ENCODE measurements around the gene CPO. TPM values are rescaled to one million over a fixed set of nuclear protein-coding genes. Genes with fewer than 3 reads are reported as not detected.

The CPO gene
- total RNA-seq, 2 donors from 2014 or later, result not detected

DNA sequence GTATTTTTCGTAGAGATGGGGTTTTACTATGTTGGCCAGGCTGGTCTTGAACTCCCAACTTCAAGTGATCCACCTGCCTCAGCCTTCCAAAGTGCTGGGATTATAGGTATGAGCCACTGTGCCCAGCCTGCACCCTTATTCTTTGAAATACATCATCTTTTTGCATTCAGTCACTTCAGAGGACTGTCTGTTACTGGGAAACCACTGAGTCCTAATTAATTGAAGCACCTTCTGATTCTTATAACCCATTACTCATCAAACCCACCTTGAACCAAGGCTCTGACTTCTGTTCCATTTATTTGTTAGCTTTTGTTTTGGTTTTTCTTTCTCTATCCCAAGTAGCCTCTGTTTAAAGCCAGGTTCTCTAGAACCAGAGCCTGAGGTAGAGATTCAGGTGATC, 49.6 kb downstream of the CPO start:
- ATAC-seq (no peak), DNase-seq (no peak)
- WGBS, 2 donors, result 43 to 53% methylated on average over 1 of the region's 1 CpG
- Histone ChIP-seq H3K4me3 (no peak overlapping the region), H3K27ac (no peak overlapping the region), H3K27me3 (no peaks in the 10 kb centered on the region), H3K9me3 (no peaks in the 10 kb centered on the region), H3K36me3 (replicated peaks in 1 of 2; ENCODE audit: insufficient read depth in 1 of 2, low read depth in 2 of 2) (no peaks in the 10 kb centered on the region), H3K4me1 (no peaks in the 10 kb centered on the region)
- no peak for TF ChIP-seq POLR2A (IDR thresholded peaks at IDR 0.05)
- TF ChIP-seq, protein P1, sequence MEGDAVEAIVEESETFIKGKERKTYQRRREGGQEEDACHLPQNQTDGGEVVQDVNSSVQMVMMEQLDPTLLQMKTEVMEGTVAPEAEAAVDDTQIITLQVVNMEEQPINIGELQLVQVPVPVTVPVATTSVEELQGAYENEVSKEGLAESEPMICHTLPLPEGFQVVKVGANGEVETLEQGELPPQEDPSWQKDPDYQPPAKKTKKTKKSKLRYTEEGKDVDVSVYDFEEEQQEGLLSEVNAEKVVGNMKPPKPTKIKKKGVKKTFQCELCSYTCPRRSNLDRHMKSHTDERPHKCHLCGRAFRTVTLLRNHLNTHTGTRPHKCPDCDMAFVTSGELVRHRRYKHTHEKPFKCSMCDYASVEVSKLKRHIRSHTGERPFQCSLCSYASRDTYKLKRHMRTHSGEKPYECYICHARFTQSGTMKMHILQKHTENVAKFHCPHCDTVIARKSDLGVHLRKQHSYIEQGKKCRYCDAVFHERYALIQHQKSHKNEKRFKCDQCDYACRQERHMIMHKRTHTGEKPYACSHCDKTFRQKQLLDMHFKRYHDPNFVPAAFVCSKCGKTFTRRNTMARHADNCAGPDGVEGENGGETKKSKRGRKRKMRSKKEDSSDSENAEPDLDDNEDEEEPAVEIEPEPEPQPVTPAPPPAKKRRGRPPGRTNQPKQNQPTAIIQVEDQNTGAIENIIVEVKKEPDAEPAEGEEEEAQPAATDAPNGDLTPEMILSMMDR (IDR thresholded peaks at IDR 0.05), result no peak
- intact Hi-C loops (cut with DNase I), result no loop called here

GRCh38 chr2:206989311-206989710, 50.0 kb downstream of the CPO start:
- no peaks in the 10 kb centered on the region for H3K27me3 ChIP-seq
- intact Hi-C loops (cut with DNase I), result no loop called here
- no peaks in the 10 kb centered on the region for H3K36me3 ChIP-seq (replicated peaks in 1 of 2; ENCODE audit: insufficient read depth in 1 of 2, low read depth in 2 of 2)
- TF ChIP-seq, protein P1 (IDR thresholded peaks at IDR 0.05), result peak; percentile 51 to 68 (median 63)
- no peak for TF ChIP-seq POLR2A (IDR thresholded peaks at IDR 0.05)
- H3K4me3 ChIP-seq, result no peak overlapping the region
- WGBS, 2 donors, result 17 to 26% methylated on average over 6 of the region's 6 CpGs
- no peaks in the 10 kb centered on the region for H3K4me1 ChIP-seq
- peak; percentile 20 to 43 (median 35) for DNase-seq
- ATAC-seq, result peak; percentile 71
- no peak overlapping the region for H3K27ac ChIP-seq
- H3K9me3 ChIP-seq, result no peaks in the 10 kb centered on the region

DNA sequence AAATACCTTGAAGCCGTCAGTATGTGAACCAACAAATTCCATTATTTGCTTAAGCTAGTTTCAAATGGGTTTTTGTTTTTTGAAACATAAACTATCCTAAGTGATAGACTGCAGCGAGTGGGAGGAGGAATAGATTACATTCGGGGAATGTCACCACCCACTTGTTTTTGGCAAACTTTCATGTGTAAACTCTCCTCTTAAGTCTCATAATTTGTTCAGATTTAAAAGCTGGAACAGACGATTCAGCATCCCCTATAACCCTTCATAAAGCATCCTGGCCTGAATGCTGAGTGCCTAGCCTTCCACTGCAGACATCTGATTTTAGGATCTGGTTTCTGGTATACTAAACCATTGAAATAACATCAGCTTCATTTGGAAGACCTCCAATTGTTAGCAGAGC, 51.0 kb downstream of the CPO start:
- no peak overlapping the region for H3K4me3 ChIP-seq
- no peaks in the 10 kb centered on the region for H3K27me3 ChIP-seq
- ATAC-seq, result no peak
- no peak for DNase-seq
- intact Hi-C loops (cut with DNase I), result no loop called here
- no peaks in the 10 kb centered on the region for H3K36me3 ChIP-seq (replicated peaks in 1 of 2; ENCODE audit: insufficient read depth in 1 of 2, low read depth in 2 of 2)
- TF ChIP-seq, protein P1 (IDR thresholded peaks at IDR 0.05), result no peak
- no peak for TF ChIP-seq POLR2A (IDR thresholded peaks at IDR 0.05)
- WGBS, 2 donors, result 42 to 46% methylated on average over 4 of the region's 4 CpGs
- no peaks in the 10 kb centered on the region for H3K9me3 ChIP-seq
- H3K27ac ChIP-seq, result no peak overlapping the region
- H3K4me1 ChIP-seq, result no peaks in the 10 kb centered on the region

DNA sequence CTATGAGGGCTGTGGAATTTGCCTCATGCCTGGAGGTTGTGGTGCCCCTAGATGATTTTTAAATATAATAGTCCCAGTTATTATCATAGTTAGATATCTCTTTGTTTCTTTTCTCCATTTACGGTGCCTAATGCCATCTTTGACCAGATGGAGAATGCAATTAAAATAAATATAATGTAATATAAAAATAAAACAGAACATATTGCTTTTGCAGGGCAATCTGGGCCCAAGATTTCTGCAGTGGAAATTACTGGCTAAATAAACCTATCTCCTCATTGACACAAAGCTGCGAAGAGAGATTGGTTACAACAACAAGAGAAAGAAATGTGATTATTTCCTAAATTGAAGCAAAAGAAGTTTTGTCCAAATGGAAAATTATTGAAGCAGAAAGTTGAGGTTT, 51.8 kb downstream of the CPO start:
- 75 to 80% methylated on average over 2 of the region's 2 CpGs for WGBS, 2 donors
- no peak for TF ChIP-seq POLR2A (IDR thresholded peaks at IDR 0.05)
- TF ChIP-seq, protein P1 (IDR thresholded peaks at IDR 0.05), result no peak

GRCh38 chr2:206993396-206993911, 54.1 kb downstream of the CPO start:
- Histone ChIP-seq H3K9me3 (no peaks in the 10 kb centered on the region), H3K27me3 (no peaks in the 10 kb centered on the region), H3K36me3 (replicated peaks in 1 of 2; ENCODE audit: insufficient read depth in 1 of 2, low read depth in 2 of 2) (no peaks in the 10 kb centered on the region), H3K27ac (no peak overlapping the region), H3K4me3 (no peak overlapping the region), H3K4me1 (no peaks in the 10 kb centered on the region)
- DNase-seq (no peak), ATAC-seq (no peak)
- WGBS, 2 donors, result 53 to 54% methylated on average over 2 of the region's 2 CpGs
- TF ChIP-seq, protein P1 (IDR thresholded peaks at IDR 0.05), result no peak
- no peak for TF ChIP-seq POLR2A (IDR thresholded peaks at IDR 0.05)
- intact Hi-C loops (cut with DNase I), result no loop called here

More for the DNA sequence above, 51.8 kb downstream of the CPO start:
- Histone ChIP-seq H3K4me1 (no peaks in the 10 kb centered on the region), H3K27ac (no peak overlapping the region), H3K9me3 (no peaks in the 10 kb centered on the region), H3K36me3 (replicated peaks in 1 of 2; ENCODE audit: insufficient read depth in 1 of 2, low read depth in 2 of 2) (no peaks in the 10 kb centered on the region), H3K4me3 (no peak overlapping the region), H3K27me3 (no peaks in the 10 kb centered on the region)
- DNase-seq, result no peak
- intact Hi-C loops (cut with DNase I), result no loop called here
- no peak for ATAC-seq
